ENCODE data around the gene SORCS2.

Gene SORCS2

DNA sequence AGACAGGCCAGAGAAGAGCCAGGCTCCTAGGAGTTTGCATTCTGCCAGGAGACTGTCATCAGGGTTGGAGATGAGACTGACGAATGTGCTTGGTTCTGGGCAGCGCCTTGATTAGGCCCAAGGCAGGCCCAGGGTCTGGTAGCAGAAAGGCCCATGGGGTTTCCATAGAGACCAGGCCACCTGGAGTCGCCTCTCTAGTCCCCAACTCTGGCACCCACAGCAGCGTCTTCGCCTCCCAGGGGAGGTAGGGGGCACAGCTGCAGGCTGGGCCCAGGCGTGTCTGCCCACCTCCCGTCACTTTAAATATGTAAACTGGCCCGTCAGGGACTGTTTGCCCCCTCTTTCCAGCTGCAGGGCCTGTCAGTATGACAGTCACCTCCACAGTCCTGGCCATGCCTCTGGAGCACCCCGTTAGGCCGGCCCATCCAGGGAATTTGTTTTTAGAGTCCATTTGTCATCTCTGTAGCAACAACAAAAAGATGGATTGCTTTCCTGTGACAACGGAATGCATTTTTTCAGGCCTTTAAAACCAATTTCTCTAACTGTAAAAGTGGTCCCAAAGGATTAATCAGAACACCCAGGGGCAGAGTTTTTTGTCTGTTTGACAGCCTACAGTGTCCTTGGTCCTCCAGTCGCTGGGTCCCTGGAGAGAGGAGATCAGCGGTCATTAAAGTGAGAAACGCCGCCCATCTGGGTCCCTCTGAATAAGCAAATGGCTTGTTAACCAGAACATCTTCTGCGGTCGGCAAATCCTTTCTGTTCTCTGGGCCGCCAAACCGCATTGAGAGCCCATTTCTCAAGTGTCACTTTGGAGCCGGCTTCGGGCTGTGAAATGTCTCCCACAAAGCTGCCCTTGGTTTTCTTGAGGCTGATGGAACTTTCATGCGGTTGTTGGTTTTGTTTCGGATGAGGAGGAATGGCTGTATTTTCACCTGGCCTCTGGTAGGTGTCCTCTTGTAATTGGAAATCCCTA lies 395.4 kb downstream of the SORCS2 start:
- TF ChIP-seq TCF12 (IDR thresholded peaks at IDR 0.05; ENCODE audit: low read depth) (no peak), NFIC (IDR thresholded peaks at IDR 0.05) (no peak), TAF1 (IDR thresholded peaks at IDR 0.05; ENCODE audit: low read depth) (no peak), CEBPB (IDR thresholded peaks at IDR 0.05) (no peak), ZBTB7A (IDR thresholded peaks at IDR 0.05; ENCODE audit: low read depth) (no peak), TEAD4 (IDR thresholded peaks at IDR 0.05) (no peak)

DNA sequence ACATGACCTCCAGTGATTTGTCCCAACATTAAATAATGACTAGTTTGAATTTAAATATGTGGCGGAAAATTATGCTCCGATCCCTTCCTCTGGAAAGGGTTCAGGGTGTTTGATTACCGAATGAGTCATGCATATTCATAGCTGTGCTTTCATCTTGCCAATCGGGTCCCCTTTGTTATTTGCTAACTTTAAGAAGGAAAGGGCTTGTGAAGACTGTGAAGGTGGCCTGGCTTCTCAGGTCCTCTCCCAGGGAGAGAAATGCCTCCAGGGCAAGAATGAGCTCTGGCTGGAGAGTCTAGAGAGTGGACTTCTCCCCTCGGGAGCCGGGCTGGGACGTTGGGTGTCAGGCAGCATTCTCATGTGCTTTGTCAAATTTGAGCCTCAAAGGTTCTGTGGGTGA lies 397.9 kb downstream of the SORCS2 start:
- TF ChIP-seq EP300 (IDR thresholded peaks at IDR 0.05; ENCODE audit: borderline replicate concordance), result no peak
- no peak for TF ChIP-seq FOXM1 (IDR thresholded peaks at IDR 0.05; ENCODE audit: borderline replicate concordance, low read depth)
- TF ChIP-seq, protein P1, sequence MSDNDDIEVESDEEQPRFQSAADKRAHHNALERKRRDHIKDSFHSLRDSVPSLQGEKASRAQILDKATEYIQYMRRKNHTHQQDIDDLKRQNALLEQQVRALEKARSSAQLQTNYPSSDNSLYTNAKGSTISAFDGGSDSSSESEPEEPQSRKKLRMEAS (IDR thresholded peaks at IDR 0.05), result no peak
- no peak for TF ChIP-seq EGR1 (IDR thresholded peaks at IDR 0.05)
- TF ChIP-seq, protein P2, sequence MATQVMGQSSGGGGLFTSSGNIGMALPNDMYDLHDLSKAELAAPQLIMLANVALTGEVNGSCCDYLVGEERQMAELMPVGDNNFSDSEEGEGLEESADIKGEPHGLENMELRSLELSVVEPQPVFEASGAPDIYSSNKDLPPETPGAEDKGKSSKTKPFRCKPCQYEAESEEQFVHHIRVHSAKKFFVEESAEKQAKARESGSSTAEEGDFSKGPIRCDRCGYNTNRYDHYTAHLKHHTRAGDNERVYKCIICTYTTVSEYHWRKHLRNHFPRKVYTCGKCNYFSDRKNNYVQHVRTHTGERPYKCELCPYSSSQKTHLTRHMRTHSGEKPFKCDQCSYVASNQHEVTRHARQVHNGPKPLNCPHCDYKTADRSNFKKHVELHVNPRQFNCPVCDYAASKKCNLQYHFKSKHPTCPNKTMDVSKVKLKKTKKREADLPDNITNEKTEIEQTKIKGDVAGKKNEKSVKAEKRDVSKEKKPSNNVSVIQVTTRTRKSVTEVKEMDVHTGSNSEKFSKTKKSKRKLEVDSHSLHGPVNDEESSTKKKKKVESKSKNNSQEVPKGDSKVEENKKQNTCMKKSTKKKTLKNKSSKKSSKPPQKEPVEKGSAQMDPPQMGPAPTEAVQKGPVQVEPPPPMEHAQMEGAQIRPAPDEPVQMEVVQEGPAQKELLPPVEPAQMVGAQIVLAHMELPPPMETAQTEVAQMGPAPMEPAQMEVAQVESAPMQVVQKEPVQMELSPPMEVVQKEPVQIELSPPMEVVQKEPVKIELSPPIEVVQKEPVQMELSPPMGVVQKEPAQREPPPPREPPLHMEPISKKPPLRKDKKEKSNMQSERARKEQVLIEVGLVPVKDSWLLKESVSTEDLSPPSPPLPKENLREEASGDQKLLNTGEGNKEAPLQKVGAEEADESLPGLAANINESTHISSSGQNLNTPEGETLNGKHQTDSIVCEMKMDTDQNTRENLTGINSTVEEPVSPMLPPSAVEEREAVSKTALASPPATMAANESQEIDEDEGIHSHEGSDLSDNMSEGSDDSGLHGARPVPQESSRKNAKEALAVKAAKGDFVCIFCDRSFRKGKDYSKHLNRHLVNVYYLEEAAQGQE (IDR thresholded peaks at IDR 0.05; ENCODE audit: low read depth), result no peak
- TF ChIP-seq TAF1 (IDR thresholded peaks at IDR 0.05; ENCODE audit: low read depth), result no peak
- TF ChIP-seq CREB1 (IDR thresholded peaks at IDR 0.05; ENCODE audit: low read depth), result no peak
- no peak for TF ChIP-seq TEAD4 (IDR thresholded peaks at IDR 0.05)
- no peak for TF ChIP-seq NFIC (IDR thresholded peaks at IDR 0.05)
- no peak for TF ChIP-seq CEBPB (IDR thresholded peaks at IDR 0.05)
- TF ChIP-seq RAD21 (IDR thresholded peaks at IDR 0.05; ENCODE audit: low read depth), result no peak
- TF ChIP-seq TCF12 (IDR thresholded peaks at IDR 0.05; ENCODE audit: low read depth), result no peak
- TF ChIP-seq ZBTB7A (IDR thresholded peaks at IDR 0.05; ENCODE audit: low read depth), result no peak
- no peak for TF ChIP-seq YY1 (IDR thresholded peaks at IDR 0.05; ENCODE audit: low read depth)

DNA sequence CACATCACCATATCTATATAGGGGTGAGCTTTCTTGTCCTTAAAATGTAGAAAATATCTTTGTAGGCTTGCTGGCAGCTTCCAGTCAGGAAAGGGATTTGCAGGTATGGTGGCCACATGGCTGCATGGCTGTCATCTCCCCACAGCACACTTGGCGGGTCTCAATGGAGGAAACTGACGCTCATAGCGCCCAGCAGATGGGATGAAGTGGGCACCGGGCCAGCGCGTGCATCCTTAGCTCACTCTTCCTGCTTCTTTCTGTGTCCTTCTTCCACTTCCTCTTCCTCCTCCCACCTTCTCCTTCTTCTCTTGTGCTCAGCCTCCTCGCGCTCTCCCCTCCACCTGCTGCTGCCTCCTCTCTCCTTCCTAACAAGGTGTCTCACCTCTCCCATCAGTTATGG lies 398.6 kb downstream of the SORCS2 start:
- TF ChIP-seq ZBTB7A (IDR thresholded peaks at IDR 0.05; ENCODE audit: low read depth) (no peak), TAF1 (IDR thresholded peaks at IDR 0.05; ENCODE audit: low read depth) (no peak), TCF12 (IDR thresholded peaks at IDR 0.05; ENCODE audit: low read depth) (no peak), CEBPB (IDR thresholded peaks at IDR 0.05) (no peak), FOXM1 (IDR thresholded peaks at IDR 0.05; ENCODE audit: borderline replicate concordance, low read depth) (no peak), YY1 (IDR thresholded peaks at IDR 0.05; ENCODE audit: low read depth) (no peak), EGR1 (IDR thresholded peaks at IDR 0.05) (no peak), CREB1 (IDR thresholded peaks at IDR 0.05; ENCODE audit: low read depth) (no peak), RAD21 (IDR thresholded peaks at IDR 0.05; ENCODE audit: low read depth) (no peak), NFIC (IDR thresholded peaks at IDR 0.05) (no peak), EP300 (IDR thresholded peaks at IDR 0.05; ENCODE audit: borderline replicate concordance) (no peak), TEAD4 (IDR thresholded peaks at IDR 0.05) (no peak)
- TF ChIP-seq, protein P1 (IDR thresholded peaks at IDR 0.05), result no peak
- TF ChIP-seq, protein P3, sequence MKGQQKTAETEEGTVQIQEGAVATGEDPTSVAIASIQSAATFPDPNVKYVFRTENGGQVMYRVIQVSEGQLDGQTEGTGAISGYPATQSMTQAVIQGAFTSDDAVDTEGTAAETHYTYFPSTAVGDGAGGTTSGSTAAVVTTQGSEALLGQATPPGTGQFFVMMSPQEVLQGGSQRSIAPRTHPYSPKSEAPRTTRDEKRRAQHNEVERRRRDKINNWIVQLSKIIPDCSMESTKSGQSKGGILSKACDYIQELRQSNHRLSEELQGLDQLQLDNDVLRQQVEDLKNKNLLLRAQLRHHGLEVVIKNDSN (IDR thresholded peaks at IDR 0.05), result no peak
- TF ChIP-seq, protein P2 (IDR thresholded peaks at IDR 0.05; ENCODE audit: low read depth), result no peak

DNA sequence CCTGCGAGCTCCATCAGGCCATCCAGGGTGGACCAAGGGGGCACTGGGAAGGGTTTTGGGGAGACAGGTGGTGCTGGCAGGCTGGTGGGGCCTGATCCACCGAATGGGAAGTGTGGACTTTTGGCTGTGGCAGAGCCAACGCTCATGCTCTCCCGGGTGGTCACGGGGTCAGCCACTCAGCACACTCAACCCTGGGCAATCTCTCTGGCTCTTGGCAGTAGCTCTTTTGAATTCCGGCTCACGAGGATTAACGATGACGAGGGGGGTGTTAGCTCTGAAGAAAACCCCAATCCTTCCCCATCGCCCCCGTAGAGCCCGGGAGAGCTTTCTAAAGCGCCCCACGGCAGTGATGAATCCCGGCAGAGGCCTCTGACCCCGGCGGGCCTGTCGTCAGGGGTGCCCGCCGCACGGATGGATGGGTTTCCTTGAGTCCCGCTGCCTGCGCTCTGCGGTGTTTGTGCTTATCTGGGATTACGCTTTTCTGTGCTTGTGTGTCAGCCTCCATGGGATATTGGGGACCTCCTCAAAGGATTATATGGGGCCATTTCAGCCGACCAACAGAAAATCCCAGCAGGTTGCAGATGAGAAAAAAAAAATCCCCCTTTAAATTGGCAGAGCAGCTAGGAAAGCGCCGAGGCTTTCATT lies 399.2 kb downstream of the SORCS2 start:
- no peak for TF ChIP-seq NFIC (IDR thresholded peaks at IDR 0.05)
- TF ChIP-seq TCF12 (IDR thresholded peaks at IDR 0.05; ENCODE audit: low read depth), result no peak

DNA sequence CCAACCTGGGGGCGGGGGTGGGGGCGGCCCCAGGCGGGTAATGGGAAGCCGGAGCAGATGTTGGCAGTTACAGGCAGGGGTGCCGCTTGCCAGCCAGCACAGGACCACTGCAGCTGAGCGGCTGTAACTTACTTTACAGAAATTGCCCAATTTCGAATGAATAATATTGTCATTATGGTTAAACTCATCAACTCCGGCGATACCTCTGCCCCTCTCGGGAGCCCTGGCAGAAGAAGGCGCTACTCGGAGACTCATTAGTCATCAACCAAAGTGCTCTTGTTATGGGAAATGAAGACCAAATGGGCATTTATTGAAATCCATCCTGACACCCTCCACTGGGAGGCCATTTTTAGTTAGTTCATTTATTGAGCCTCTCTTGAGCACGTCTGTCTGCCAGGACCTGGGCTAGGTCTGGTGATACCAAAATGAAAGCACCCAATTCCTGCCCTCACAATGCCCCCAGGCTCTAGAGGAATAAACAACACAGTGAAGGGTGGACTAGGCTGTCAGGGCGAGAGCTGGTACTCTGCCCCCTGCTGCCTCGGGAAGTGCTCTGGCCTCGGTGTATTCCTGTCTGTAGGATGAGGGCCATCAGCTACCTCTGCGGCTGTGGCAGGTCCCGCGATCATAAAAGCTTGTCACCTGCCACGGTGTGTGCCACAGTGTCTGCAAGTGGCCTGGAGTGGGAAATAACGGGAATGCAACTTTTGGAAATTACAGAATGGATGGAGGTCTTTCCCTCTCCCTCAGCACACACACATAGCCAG lies 401.5 kb downstream of the SORCS2 start:
- TF ChIP-seq, protein P2 (IDR thresholded peaks at IDR 0.05; ENCODE audit: low read depth), result no peak
- no peak for TF ChIP-seq TCF12 (IDR thresholded peaks at IDR 0.05; ENCODE audit: low read depth)
- TF ChIP-seq CEBPB (IDR thresholded peaks at IDR 0.05), result no peak
- no peak for TF ChIP-seq NFIC (IDR thresholded peaks at IDR 0.05)
- TF ChIP-seq RAD21 (IDR thresholded peaks at IDR 0.05; ENCODE audit: low read depth), result no peak
- TF ChIP-seq ZBTB7A (IDR thresholded peaks at IDR 0.05; ENCODE audit: low read depth), result no peak
- no peak for TF ChIP-seq EP300 (IDR thresholded peaks at IDR 0.05; ENCODE audit: borderline replicate concordance)
- no peak for TF ChIP-seq YY1 (IDR thresholded peaks at IDR 0.05; ENCODE audit: low read depth)
- no peak for TF ChIP-seq TAF1 (IDR thresholded peaks at IDR 0.05; ENCODE audit: low read depth)
- TF ChIP-seq, protein P1 (IDR thresholded peaks at IDR 0.05), result no peak
- no peak for TF ChIP-seq FOXM1 (IDR thresholded peaks at IDR 0.05; ENCODE audit: borderline replicate concordance, low read depth)

Measured in Ishikawa (cell line).